Sigmoid colon (tissue), 4 donors: Measurements from ENCODE around the gene RTKN2.

ENCODE experiments used
- CTCF ChIP-seq, 4 experiments: fragments of 450-650 bp in 3 of 4; fragments of 200-600 bp in 1 of 4; IDR thresholded peaks; one replicate each; pipeline ENCODE4 v1.5.1; 2016 to 2019; ENCODE audit warnings: antibody characterized with exemption in 4 of 4, mild to moderate bottlenecking in 3 of 4, moderate library complexity in 2 of 4
- EP300 ChIP-seq, 4 donors: sonication (generic); formaldehyde crosslinking; IDR thresholded peaks; one replicate each; pipeline ENCODE4 v1.6.1; 2017; ENCODE audit warnings: antibody characterized with exemption in 4 of 4
- POLR2A ChIP-seq, 2 donors: fragments of 450-650 bp; IDR thresholded peaks; one replicate each; pipeline ENCODE4 v1.6.1; 2016; ENCODE audit warnings: antibody characterized with exemption in 2 of 2, mild to moderate bottlenecking in 2 of 2, moderate library complexity in 2 of 2

DNA sequence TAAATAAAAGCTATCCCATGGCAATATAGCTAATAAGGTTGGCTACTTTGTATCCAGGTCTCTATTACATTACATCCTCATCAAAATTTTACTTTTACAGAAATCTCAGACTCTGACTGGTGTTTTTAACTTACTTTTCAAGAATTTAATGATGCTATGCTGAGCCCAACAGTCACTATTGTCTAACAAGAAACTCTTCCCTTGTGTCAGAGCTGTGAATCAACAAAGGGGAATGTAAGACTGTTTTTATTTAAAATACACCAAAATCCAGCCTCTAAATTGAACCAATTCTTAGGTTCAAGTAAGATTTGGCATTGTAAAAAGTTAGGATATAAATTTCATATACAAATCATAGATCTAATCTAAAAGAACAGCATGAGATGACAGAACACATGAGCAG lies 7.0 kb downstream of the RTKN2 start:
- TF ChIP-seq CTCF (IDR thresholded peaks at IDR 0.05) (no peak), POLR2A (IDR thresholded peaks at IDR 0.05) (no peak), EP300 (IDR thresholded peaks at IDR 0.05) (no peak)
